Fibroblast of skin of abdomen (primary cell): Measurements from ENCODE around the gene COL4A2.

Source experiments
- DNase-seq: peaks from one replicate; pipeline ENCODE4 v3.0.0-alpha.2; 2013

Gene COL4A2

GRCh38 chr13:110323172-110323891, 16.2 kb downstream of the COL4A2 start:
- peak; percentile 87 for DNase-seq

- DNase-seq, result no peak
Measured at GRCh38 chr13:110324026-110324749, 17.1 kb downstream of the COL4A2 start.

GRCh38 chr13:110326263-110326904, 19.3 kb downstream of the COL4A2 start:
- no peak for DNase-seq

GRCh38 chr13:110327051-110327721, 20.1 kb downstream of the COL4A2 start:
- peak; percentile 93 for DNase-seq

- no peak for DNase-seq
Measured at GRCh38 chr13:110328573-110328972, 21.5 kb downstream of the COL4A2 start.

- DNase-seq, result no peak
Measured at GRCh38 chr13:110329258-110329657, 22.2 kb downstream of the COL4A2 start.

- DNase-seq, result peak; percentile 57
Measured at GRCh38 chr13:110329798-110330461, 22.8 kb downstream of the COL4A2 start.

GRCh38 chr13:110330491-110331011, 23.5 kb downstream of the COL4A2 start:
- peak; percentile 80 for DNase-seq

- DNase-seq, result peak; percentile 72
Measured at GRCh38 chr13:110331362-110331761, 24.3 kb downstream of the COL4A2 start.

GRCh38 chr13:110332750-110333149, 25.7 kb downstream of the COL4A2 start:
- DNase-seq, result no peak

GRCh38 chr13:110333837-110334236, 26.8 kb downstream of the COL4A2 start:
- DNase-seq, result no peak

- DNase-seq, result peak; percentile 96
Measured at GRCh38 chr13:110334256-110334655, 27.2 kb downstream of the COL4A2 start.

GRCh38 chr13:110334841-110335490, 27.9 kb downstream of the COL4A2 start:
- DNase-seq, result peak; percentile 65

- no peak for DNase-seq
Measured at GRCh38 chr13:110336108-110336507, 29.0 kb downstream of the COL4A2 start.

- DNase-seq, result no peak
Measured at GRCh38 chr13:110336681-110337080, 29.6 kb downstream of the COL4A2 start.

GRCh38 chr13:110337247-110337646, 30.2 kb downstream of the COL4A2 start:
- DNase-seq, result no peak

GRCh38 chr13:110338441-110339101, 31.5 kb downstream of the COL4A2 start:
- DNase-seq, result peak; percentile 65

- DNase-seq, result no peak
Measured at GRCh38 chr13:110339263-110339662, 32.2 kb downstream of the COL4A2 start.

- DNase-seq, result no peak
Measured at GRCh38 chr13:110339975-110340550, 33.0 kb downstream of the COL4A2 start.

- peak; percentile 74 for DNase-seq
Measured at GRCh38 chr13:110340812-110341444, 33.8 kb downstream of the COL4A2 start.
